HCT116 (cell line): ENCODE measurements around the gene CECR2.

Source experiments
- EGR1 ChIP-seq: IDR thresholded peaks from 2 replicates; pipeline ENCODE4 v1.6.1; 2012; ENCODE audit warnings: low read depth
- EZH2 ChIP-seq: fragments of 200-600 bp; sonication (generic); IDR thresholded peaks from 2 replicates; pipeline ENCODE4 v1.6.1; 2017; ENCODE audit warnings: antibody characterized with exemption, mixed run types
- EZH2phosphoT487 ChIP-seq: fragments of 200-600 bp; IDR thresholded peaks from 2 replicates; pipeline ENCODE4 v1.6.1; 2018; ENCODE audit warnings: antibody characterized with exemption, borderline replicate concordance
- JUND ChIP-seq: IDR thresholded peaks from 2 replicates; pipeline ENCODE4 v1.6.1; 2012
- POLR2A ChIP-seq: IDR thresholded peaks from 2 replicates; pipeline ENCODE4 v1.7.0; 2011; ENCODE audit warnings: borderline replicate concordance; ENCODE audit not compliant: insufficient read depth, insufficient read length; ENCODE audit errors: extremely low read depth
- TCF7L2 ChIP-seq: IDR thresholded peaks from 2 replicates; pipeline ENCODE4 v1.7.0; 2011; ENCODE audit warnings: borderline replicate concordance, inconsistent platforms; ENCODE audit not compliant: insufficient read depth, insufficient read length; ENCODE audit errors: extremely low read depth
- ZFX ChIP-seq: fragments of 450-650 bp; IDR thresholded peaks from 2 replicates; pipeline ENCODE4 v1.6.1; 2017
- TF ChIP-seq, protein P1 (sequence below), 3 experiments: fragments of 200-600 bp in 1 of 3; sonication (generic) in 1 of 3; IDR thresholded peaks in 2 of 3; conservative IDR thresholded peaks in 1 of 3; 2 replicates each; pipeline ENCODE4 v1.5.1; 2012 to 2017; ENCODE audit warnings: low read depth in 2 of 3, low read length in 2 of 3, antibody characterized with exemption in 1 of 3, borderline replicate concordance in 1 of 3, control low read depth in 1 of 3, mild to moderate bottlenecking in 1 of 3, mixed read lengths in 1 of 3, mixed run types in 1 of 3, moderate library complexity in 1 of 3; ENCODE audit not compliant: insufficient read depth in 1 of 3

DNA sequence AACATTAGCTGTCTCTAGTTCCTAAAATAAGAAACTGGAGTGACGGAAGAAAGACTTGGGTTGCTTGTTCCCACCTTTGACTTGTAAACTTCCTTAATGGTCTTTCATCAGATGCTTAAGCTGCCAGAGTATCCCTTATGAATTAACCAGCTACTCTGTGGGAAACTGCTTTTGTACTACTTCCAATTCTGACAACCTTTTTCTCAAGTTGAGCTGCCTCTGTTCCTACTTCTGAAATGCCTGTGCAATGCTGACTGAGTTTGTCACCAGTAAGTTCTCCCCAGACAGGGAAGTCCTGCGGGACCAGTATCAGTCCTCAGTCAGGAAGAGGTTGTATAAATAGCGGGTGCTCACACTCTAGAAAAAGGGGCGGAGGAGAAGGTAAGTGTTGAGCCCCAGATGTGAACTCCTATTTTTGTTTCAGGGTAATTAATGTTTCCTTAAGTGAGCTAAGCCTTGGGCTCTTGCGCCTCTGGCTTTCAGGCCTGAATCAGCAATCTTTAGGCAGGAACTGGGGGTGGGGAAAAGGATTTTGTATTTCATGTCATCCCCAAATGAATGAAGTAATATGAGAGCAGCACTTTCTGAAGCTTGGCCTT lies 67.2 kb downstream of the CECR2 start:
- TF ChIP-seq, protein P1, sequence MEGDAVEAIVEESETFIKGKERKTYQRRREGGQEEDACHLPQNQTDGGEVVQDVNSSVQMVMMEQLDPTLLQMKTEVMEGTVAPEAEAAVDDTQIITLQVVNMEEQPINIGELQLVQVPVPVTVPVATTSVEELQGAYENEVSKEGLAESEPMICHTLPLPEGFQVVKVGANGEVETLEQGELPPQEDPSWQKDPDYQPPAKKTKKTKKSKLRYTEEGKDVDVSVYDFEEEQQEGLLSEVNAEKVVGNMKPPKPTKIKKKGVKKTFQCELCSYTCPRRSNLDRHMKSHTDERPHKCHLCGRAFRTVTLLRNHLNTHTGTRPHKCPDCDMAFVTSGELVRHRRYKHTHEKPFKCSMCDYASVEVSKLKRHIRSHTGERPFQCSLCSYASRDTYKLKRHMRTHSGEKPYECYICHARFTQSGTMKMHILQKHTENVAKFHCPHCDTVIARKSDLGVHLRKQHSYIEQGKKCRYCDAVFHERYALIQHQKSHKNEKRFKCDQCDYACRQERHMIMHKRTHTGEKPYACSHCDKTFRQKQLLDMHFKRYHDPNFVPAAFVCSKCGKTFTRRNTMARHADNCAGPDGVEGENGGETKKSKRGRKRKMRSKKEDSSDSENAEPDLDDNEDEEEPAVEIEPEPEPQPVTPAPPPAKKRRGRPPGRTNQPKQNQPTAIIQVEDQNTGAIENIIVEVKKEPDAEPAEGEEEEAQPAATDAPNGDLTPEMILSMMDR (IDR thresholded peaks at IDR 0.05 in 2 of 3, conservative IDR thresholded peaks at IDR 0.05 in 1 of 3; ENCODE audit: borderline replicate concordance in 1 of 3, insufficient read depth in 1 of 3, low read depth in 2 of 3, low read length in 2 of 3) = no peak
- TF ChIP-seq POLR2A (no peak), EZH2 (no peak), TCF7L2 (no peak), ZFX (no peak), EZH2phosphoT487 (no peak), JUND (no peak), EGR1 (no peak)
